SK-MEL-5 (cell line): ENCODE measurements around the gene THEM5. TPM values are rescaled to one million over a fixed set of nuclear protein-coding genes. Genes with fewer than 3 reads are reported as not detected.
"Not testable (repeated sequence)": the region's sequence is repeated elsewhere in the genome, so short reads cannot be mapped to it uniquely, and the experiment has no call there.

Experiments
- DNase-seq: peaks from one replicate; pipeline ENCODE4 v3.0.0-alpha.2; 2016; ENCODE audit warnings: low read depth, low spot score
- in situ Hi-C: cut with HindIII; loops from 2 replicates; pipeline ENCODE4 v1.10.0; 2016; ENCODE audit warnings: low sequenced_read_pairs, high pct_unique_total_duplicates, low pct_unique_long_range_greater_than_20kb
- polyA plus RNA-seq, 2 experiments: library from polyadenylated mRNA; depleted of rRNA; stranded (reverse); fragments of >200 nt; gene quantifications; 2 replicates each; pipeline ENCODE4 v1.2.3, GENCODE V29; 2015
- total RNA-seq: library from RNA; depleted of rRNA; stranded (reverse); fragments of >200 nt; shearing (Covaris generic); gene quantifications from 2 replicates; pipeline ENCODE4 v1.2.3, GENCODE V29; 2014; rRNA removed

The THEM5 gene
- total RNA-seq = not detected in 2 replicates
- polyA plus RNA-seq (2015; cell fraction: cytosol; rRNA removed) = not detected in 2 replicates
- polyA plus RNA-seq (2015; cell fraction: nucleus; rRNA removed) = not detected in 2 replicates

- in situ Hi-C loops = no loop called here
- DNase-seq = no peak
These were observed at the start of gene THEM5 for GRCh38 chr1:151853411-151853943. Gene THEM5, minus strand, starts transcription at chr1:151853712. Its CDS starts 147 bp downstream, at chr1:151853565.

DNA sequence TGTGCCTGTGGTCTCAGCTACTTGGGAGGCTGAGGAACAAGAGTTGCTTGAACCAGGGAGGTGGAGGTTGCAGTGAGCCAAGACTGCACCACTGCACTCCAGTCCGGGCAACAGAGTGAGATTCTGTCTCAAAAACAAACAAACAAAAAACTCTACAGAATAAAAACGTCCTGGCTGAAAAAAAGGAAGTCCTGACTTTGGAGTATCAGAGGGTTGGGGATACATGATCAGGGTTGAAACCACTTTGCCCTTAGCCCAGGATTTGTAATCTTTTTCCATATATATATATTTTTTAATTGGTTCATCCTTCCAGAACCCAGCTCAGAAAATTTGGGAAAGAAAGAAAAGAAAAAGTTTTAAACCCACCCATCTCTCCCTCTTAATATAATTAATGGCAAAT lies 49.3 kb upstream of the THEM5 start:
- DNase-seq = no peak
- in situ Hi-C loops = no loop called here

DNA sequence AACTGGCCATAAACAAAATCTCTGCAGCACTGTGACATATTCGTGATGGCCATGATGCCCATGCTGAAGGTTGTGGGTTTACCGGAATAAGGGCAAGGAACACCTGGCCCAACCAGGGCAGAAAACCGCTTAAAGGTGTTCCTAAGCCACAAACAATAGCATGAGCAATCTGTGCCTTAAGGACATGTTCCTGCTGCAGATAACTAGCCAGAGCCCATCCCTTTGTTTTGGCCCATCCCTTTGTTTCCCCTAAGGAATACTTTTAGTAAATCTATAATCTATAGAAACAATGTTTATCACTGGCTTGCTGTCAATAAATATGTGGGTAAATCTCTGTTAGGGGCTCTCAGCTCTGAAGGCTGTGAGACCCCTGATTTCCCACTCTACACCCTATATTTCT lies 47.3 kb upstream of the THEM5 start:
- in situ Hi-C loops, DNase-seq: not testable (repeated sequence)

DNA sequence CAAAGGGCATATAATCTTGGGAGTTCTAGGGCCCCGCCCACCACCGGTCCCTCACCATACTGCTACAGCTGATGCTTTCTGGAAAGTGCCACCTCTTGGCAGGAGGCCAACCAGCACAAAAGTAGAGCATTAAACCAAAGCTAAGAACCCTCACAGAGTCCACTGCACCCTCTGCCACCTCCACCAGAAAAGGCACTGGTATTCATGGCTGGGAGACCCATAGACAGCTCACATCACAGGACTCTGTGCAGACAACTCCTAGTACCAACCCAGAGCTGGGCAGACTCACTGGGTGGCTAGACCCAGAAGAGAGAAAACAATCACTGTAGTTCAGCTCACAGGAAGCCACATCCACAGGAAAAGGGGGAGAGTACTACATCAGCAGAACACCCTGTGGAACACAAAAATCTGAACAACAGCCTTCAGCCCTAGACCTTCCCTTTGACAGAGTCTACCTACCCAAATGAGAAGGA lies 45.0 kb upstream of the THEM5 start:
- in situ Hi-C loops = no loop called here
- DNase-seq = no peak

DNA sequence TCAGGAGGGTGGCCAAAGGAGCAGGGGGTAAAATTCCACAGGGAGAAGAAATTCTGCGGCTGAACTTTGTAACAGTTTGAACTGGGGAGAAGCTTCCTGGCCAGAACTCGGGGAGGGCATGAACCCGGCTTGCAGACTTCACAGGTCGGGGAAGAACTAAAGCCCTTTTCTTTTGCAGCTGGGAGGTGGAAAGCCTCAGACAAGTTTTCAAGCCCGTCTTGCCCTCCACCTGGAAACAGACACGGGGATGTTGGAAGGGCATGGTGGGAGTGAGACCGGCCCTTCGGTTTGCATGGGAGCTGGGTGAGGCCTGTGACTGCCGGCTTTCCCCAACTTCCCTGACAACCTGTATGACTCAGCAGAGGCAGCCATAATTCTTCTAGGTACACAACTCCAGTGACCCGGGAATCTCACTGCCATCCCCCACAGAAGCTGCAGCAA lies 44.5 kb upstream of the THEM5 start:
- no peak for DNase-seq
- in situ Hi-C loops = no loop called here

DNA sequence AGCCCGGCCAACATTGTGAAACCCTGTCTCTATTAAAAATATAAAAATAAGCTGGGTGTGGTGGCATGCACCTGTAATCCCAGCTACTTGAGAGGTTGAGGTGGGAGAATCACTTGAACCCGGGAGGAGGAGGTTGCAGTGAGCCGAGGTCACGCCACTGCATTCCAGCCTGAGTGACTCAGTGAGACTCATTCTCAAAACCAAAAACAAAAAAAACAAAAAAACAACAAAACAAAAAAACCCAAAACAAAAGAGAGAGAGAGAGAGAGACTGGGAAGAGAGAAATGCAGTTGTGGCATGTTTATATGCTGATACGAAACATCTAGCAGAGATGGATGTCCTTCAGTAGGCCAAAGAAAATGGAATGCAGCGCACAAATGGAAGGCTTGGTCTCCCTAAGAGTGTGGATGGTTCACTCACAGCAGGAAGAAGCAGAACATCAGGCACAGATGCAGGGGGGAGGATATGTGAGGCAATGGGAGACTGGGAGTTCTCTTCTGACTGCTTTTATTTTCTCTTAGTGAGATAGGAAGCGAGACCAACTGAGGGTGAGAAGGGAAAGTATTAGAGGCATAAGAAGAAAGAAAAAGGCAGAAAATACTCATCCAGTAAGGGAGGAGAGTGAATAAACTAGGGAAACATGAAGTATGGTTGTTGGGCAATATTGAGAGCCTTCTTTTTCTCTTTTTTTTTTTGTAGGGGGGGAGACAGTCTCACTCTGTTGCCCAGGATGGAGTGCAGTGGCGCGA lies 39.8 kb upstream of the THEM5 start:
- no peak for DNase-seq
- in situ Hi-C loops = no loop called here

- in situ Hi-C loops = no loop called here
- no peak for DNase-seq
These were observed 38.7 kb upstream of the THEM5 start for GRCh38 chr1:151892190-151892589.

DNA sequence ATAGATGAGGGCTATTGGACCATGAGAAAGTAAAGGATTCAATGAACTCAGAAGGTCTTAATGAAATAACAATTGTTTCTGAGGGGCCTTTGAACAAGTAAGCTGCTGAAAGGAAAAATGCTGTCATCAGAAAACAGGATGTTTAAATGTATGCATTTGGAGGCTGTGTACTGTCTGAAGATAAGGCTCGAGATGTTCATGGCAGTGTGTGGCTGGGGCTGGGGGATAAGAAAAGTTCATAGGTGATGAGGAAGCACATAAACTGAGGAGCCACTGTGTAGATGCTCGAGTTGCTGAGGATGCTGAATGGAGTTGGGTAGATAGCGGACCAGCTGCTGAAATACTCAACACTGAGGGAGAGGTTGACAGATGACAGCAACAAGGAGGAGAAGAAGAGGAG lies 38.0 kb upstream of the THEM5 start:
- in situ Hi-C loops = no loop called here
- no peak for DNase-seq

GRCh38 chr1:151888972-151889570 lies 35.6 kb upstream of the THEM5 start:
- peak; percentile 51 for DNase-seq
- in situ Hi-C loops = no loop called here

- in situ Hi-C loops = no loop called here
- DNase-seq = no peak
These were observed 33.5 kb upstream of the THEM5 start for GRCh38 chr1:151887028-151887427.

DNA sequence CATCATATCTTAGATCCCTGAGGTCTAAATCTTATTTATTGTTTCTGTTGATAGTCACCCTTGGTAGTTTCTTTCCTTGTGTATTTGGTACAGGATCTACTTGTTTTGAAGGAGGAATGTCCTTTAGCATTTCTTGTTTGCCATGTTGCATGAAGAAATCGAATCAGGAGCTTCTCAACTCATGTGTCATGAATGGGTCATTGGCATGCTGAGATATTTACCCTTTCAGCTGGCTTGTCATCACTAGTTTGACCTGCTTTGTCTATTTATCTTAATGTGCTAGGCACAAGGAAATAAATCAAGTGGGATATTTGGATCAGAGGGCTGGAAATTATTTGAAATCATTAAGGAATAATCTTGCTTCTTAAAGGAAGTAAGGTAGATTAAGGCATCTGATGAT lies 32.0 kb upstream of the THEM5 start:
- DNase-seq = no peak

DNA sequence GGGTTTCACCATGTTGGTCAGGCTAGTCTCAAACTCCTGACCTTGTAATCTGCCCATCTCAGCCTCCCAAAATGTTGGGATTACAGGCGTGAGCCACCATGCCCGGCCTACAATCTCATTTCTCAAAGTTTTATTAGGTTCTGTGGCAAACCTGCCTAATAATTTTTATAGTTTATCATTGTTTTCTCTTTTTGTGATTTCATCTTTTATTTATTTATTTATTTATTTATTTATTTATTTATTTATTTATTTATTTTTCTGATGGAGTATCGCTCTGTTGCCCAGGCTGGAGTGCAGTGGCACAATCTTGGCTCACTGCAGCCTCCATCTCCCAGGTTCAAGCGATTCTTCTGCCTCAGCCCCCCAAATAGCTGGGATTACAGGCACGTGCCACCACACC lies 31.4 kb upstream of the THEM5 start:
- in situ Hi-C loops, DNase-seq: not testable (repeated sequence)

More for the DNA sequence above, 32.0 kb upstream of the THEM5 start:
- in situ Hi-C loops = no loop called here

DNA sequence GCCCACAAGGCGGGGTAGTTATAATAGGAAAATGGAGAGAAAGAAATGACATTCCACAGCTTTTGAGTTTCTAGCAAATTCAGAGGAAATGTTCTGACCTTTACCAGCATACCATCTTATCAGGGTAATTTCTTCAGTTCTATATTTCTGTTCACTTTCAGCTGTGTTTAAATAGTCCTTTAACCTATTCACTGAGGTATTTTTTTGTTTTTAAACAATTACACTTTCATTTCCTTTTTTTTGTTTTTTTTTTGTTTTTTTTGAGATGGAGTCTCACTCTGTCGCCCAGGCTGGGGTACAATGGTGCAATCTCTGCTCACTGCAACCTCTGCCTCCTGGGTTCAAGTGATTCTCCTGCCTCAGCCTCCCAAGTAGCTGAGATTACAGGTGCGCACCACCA lies 30.9 kb upstream of the THEM5 start:
- in situ Hi-C loops = not testable (repeated sequence)
- DNase-seq = peak; percentile 36

DNA sequence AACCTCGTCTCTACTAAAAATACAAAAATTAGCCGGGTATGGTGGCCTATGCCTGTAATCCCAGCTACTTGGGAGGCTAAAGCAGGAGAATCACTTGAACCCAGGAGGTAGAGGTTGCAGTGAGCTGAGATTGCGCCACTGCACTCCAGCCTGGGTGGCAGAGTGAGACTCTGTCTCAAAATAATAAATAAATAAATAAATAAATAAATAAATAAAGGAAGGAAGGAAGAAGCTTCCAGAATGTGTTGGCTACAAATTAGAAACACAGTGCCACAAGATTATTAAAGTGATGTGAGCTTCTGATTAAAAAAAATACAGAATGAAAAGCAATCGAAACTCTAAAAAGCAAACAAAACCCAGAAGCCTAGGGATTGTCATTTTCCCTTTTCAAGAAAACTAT lies 30.4 kb upstream of the THEM5 start:
- DNase-seq, in situ Hi-C loops: not testable (repeated sequence)

DNA sequence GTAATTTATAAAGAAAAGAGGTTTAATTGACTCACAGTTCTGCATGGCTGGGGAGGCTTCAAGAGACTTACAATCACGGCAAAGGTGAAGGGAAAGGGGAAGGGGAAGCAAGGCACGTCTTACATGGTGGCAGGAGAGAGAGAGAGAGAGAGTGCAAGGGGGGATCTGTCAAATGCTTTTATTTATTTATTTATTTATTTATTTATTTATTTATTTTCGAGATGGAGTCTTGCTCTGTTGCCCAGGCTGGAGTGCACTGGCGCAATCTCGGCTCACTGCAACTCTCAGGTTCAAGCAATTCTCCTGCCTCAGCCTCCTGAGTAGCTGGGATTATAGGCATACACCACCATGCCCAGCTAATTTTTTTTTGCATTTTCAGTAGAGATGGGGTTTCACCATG lies 29.4 kb upstream of the THEM5 start:
- in situ Hi-C loops, DNase-seq: not testable (repeated sequence)

DNA sequence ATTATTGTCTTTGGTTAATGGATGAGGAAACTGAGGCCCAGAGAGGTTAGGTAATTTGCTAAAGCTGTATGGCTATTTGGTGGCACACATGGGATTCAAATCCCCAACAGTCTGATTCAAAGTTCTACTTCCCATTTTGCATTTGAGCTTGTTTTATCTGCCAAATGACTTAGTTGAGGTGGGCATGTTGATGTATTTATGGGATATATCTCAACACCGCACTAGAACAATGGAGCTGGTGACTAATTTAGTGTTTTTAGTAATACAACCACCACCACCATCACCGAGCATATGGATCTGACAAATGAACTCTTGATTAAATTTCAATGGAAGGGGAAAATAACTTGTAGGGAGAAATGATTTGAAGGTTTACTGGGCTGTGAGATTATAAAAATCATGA lies 29.0 kb upstream of the THEM5 start:
- in situ Hi-C loops = no loop called here
- DNase-seq = no peak

- in situ Hi-C loops = no loop called here
These were observed 28.0 kb upstream of the THEM5 start for GRCh38 chr1:151881479-151881878.

GRCh38 chr1:151875419-151876097 lies 22.0 kb upstream of the THEM5 start:
- no peak for DNase-seq
- in situ Hi-C loops = no loop called here

More at GRCh38 chr1:151881479-151881878, 28.0 kb upstream of the THEM5 start:
- DNase-seq = peak; percentile 46
